HL-60 (cell line): ENCODE measurements around the gene KANTR.

Source experiments
- DNase-seq, 2 experiments: peaks; one replicate each; pipeline ENCODE4 v3.0.0-alpha.2; 2010 to 2020; ENCODE audit warnings: low read depth in 1 of 2, low spot score in 1 of 2
- H3K27ac ChIP-seq: fragments of 250-450 bp; sonication (Bioruptor Pico); replicated peaks from 2 replicates; pipeline ENCODE4 v1.5.1; 2020; ENCODE audit warnings: mild to moderate bottlenecking, moderate library complexity
- H3K27me3 ChIP-seq: fragments of 250-450 bp; sonication (Bioruptor Pico); 2 replicates; pipeline ENCODE4 v1.5.1; 2021; ENCODE audit warnings: mild to moderate bottlenecking, moderate library complexity; ENCODE audit not compliant: insufficient read depth, poor library complexity, severe bottlenecking
- H3K4me3 ChIP-seq: replicated peaks from 2 replicates; pipeline ENCODE4 v1.5.1; 2011; ENCODE audit warnings: mild to moderate bottlenecking, control low read depth, low read length; ENCODE audit not compliant: insufficient read depth
- GABPA ChIP-seq: IDR thresholded peaks from 2 replicates; pipeline ENCODE4 v1.6.1; 2012; ENCODE audit warnings: low read depth
- POLR2AphosphoS5 ChIP-seq: IDR thresholded peaks from 2 replicates; pipeline ENCODE4 v1.6.1; 2012; ENCODE audit warnings: low read depth
- SPI1 ChIP-seq: IDR thresholded peaks from 2 replicates; pipeline ENCODE4 v1.6.1; 2012; ENCODE audit warnings: low read depth, mild to moderate bottlenecking, borderline replicate concordance
- TF ChIP-seq, protein P1 (sequence below): IDR thresholded peaks from one replicate; pipeline ENCODE4 v1.5.1; 2011; ENCODE audit warnings: low read length, control low read depth, inconsistent platforms; ENCODE audit not compliant: insufficient read depth
- TF ChIP-seq, protein P2 (sequence below): IDR thresholded peaks from 2 replicates; pipeline ENCODE4 v1.6.1; 2012; ENCODE audit warnings: low read depth; ENCODE audit not compliant: insufficient replicate concordance

Gene KANTR

DNA sequence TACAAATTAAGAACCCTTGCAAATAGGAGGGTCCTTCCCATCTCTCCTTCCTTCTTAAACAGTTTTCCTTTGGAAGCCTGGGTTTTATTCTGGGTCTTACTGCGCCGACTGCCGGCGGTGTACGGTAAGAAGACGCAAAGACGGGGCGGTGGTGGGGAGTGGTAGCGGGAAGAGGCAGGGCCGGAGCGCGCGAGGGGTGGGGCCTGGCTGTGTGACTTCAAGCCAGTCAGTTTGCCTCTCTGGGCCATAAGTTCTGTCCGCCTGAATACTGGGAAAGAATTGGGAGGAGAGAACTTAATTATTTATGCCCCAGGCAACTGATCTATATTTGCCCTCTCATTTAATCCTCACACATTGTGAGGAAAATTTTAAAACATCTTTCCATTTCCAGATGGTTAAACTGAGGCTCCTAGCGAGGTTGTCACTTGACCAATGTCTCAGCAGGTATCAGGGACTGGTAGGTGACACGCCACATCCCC lies 726 bp upstream of the KANTR start:
- Histone ChIP-seq H3K27ac (peak overlapping the region; percentile 81), H3K27me3 (no peaks in the 10 kb centered on the region), H3K4me3 (peak overlapping the region; percentile 71)
- DNase-seq: peak; percentile 42 to 78
- TF ChIP-seq, protein P1, sequence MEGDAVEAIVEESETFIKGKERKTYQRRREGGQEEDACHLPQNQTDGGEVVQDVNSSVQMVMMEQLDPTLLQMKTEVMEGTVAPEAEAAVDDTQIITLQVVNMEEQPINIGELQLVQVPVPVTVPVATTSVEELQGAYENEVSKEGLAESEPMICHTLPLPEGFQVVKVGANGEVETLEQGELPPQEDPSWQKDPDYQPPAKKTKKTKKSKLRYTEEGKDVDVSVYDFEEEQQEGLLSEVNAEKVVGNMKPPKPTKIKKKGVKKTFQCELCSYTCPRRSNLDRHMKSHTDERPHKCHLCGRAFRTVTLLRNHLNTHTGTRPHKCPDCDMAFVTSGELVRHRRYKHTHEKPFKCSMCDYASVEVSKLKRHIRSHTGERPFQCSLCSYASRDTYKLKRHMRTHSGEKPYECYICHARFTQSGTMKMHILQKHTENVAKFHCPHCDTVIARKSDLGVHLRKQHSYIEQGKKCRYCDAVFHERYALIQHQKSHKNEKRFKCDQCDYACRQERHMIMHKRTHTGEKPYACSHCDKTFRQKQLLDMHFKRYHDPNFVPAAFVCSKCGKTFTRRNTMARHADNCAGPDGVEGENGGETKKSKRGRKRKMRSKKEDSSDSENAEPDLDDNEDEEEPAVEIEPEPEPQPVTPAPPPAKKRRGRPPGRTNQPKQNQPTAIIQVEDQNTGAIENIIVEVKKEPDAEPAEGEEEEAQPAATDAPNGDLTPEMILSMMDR: peak; percentile 9
- TF ChIP-seq, protein P2, sequence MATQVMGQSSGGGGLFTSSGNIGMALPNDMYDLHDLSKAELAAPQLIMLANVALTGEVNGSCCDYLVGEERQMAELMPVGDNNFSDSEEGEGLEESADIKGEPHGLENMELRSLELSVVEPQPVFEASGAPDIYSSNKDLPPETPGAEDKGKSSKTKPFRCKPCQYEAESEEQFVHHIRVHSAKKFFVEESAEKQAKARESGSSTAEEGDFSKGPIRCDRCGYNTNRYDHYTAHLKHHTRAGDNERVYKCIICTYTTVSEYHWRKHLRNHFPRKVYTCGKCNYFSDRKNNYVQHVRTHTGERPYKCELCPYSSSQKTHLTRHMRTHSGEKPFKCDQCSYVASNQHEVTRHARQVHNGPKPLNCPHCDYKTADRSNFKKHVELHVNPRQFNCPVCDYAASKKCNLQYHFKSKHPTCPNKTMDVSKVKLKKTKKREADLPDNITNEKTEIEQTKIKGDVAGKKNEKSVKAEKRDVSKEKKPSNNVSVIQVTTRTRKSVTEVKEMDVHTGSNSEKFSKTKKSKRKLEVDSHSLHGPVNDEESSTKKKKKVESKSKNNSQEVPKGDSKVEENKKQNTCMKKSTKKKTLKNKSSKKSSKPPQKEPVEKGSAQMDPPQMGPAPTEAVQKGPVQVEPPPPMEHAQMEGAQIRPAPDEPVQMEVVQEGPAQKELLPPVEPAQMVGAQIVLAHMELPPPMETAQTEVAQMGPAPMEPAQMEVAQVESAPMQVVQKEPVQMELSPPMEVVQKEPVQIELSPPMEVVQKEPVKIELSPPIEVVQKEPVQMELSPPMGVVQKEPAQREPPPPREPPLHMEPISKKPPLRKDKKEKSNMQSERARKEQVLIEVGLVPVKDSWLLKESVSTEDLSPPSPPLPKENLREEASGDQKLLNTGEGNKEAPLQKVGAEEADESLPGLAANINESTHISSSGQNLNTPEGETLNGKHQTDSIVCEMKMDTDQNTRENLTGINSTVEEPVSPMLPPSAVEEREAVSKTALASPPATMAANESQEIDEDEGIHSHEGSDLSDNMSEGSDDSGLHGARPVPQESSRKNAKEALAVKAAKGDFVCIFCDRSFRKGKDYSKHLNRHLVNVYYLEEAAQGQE: no peak

DNA sequence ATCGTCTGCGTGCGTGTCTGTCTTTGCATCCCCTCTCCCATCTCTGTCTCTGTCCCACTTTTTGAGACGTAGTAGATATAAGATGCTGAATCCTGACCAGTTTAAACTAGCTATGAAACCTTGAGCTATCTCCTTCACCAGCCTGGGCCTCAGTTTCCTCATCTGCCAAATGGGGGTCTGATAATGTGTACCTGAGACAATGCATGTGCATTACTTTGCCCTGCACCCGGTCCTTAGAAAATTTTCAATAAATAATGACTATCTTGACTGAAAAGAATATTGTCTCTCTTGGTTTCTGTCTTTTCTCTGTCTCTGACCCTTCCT lies 602 bp downstream of the KANTR start:
- peak overlapping the region; percentile 71 for H3K4me3 ChIP-seq
- no peaks in the 10 kb centered on the region for H3K27me3 ChIP-seq
- TF ChIP-seq GABPA: no peak
- TF ChIP-seq, protein P1: no peak
- TF ChIP-seq SPI1: no peak
- TF ChIP-seq POLR2AphosphoS5: no peak
- TF ChIP-seq, protein P2: no peak
- H3K27ac ChIP-seq: peak overlapping the region; percentile 81
- DNase-seq: no peak

DNA sequence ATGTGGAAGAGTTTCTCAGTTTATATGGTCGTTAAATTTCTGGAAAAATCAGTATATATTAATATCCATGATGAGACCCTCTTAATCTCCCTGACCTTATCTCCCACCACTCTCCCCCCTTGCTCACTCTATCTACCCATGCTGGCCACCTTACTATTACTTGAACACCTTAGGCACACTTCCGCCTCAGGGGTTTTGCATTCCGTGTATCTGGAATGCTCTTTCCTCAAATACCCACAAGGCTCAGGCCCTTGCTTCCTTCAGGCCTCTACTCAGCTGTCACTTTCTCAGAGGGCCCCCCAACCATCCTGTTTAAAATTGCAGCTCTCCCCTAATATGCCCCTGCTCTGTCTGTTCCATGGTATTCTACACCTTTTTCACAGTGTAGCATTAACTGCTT lies 1.9 kb downstream of the KANTR start:
- Histone ChIP-seq H3K4me3 (no peak overlapping the region), H3K27ac (no peak overlapping the region), H3K27me3 (no peaks in the 10 kb centered on the region)
- no peak for DNase-seq
- TF ChIP-seq SPI1 (no peak), POLR2AphosphoS5 (no peak), GABPA (no peak)
- TF ChIP-seq, protein P2: no peak
- TF ChIP-seq, protein P1: no peak
